ENCODE measurements around the gene GPC6. TPM values are rescaled to one million over a fixed set of nuclear protein-coding genes. Genes with fewer than 3 reads are reported as not detected.

Gene GPC6
- total RNA-seq, 2 experiments from 2014 or later: not detected

GRCh38 chr13:93425411-93425810, 198.8 kb downstream of the GPC6 start:
- H4K20me1 ChIP-seq (ENCODE audit: insufficient read depth, low read length): no peaks in the 10 kb centered on the region
- H2AFZ ChIP-seq (ENCODE audit: low read length): no peak overlapping the region
- no peaks in the 10 kb centered on the region for H3K36me3 ChIP-seq (ENCODE audit: insufficient read depth, low read length)
- H3K4me1 ChIP-seq (ENCODE audit: insufficient read depth, low read length, poor library complexity, severe bottlenecking): no peaks in the 10 kb centered on the region
- POLR2A ChIA-PET: no interaction called here
- H3K4me2 ChIP-seq (ENCODE audit: low read length): no peak overlapping the region
- no peak overlapping the region for H3K27ac ChIP-seq (ENCODE audit: low read depth, low read length, poor library complexity, severe bottlenecking)
- no peaks in the 10 kb centered on the region for H3K79me2 ChIP-seq (ENCODE audit: insufficient read depth, low read depth, low read length)
- TF ChIP-seq CTCF (conservative IDR thresholded peaks at IDR 0.05; ENCODE audit: low read length) (no peak), EZH2phosphoT487 (IDR thresholded peaks at IDR 0.05; ENCODE audit: borderline replicate concordance, low read depth, low read length) (no peak)
- no peaks in the 10 kb centered on the region for H3K9me2 ChIP-seq (ENCODE audit: insufficient read depth, low read length)
- H3K9me3 ChIP-seq (ENCODE audit: low read length): no peaks in the 10 kb centered on the region
- intact Hi-C loops (cut with micrococcal nuclease; ENCODE audit: unreplicated experiment): no loop called here
- no peak overlapping the region for H3K4me3 ChIP-seq (ENCODE audit: low read depth, low read length, poor library complexity, severe bottlenecking)
- BruUV-seq (replicated peaks): no TSS peak
- CTCF ChIA-PET (ENCODE audit: unreplicated experiment): no interaction called here
- no peak for DNase-seq (ENCODE audit: low spot score)

- intact Hi-C loops (cut with micrococcal nuclease; ENCODE audit: unreplicated experiment): no loop called here
- POLR2A ChIA-PET: no interaction called here
- no peaks in the 10 kb centered on the region for H4K20me1 ChIP-seq (ENCODE audit: insufficient read depth, low read length)
These were observed 203.8 kb downstream of the GPC6 start for GRCh38 chr13:93430381-93430780.

GRCh38 chr13:93435651-93436050, 209.0 kb downstream of the GPC6 start:
- H2AFZ ChIP-seq (ENCODE audit: low read length): no peak overlapping the region
- H3K36me3 ChIP-seq (ENCODE audit: insufficient read depth, low read length): no peaks in the 10 kb centered on the region
- no peak overlapping the region for H3K27ac ChIP-seq (ENCODE audit: low read depth, low read length, poor library complexity, severe bottlenecking)
- TF ChIP-seq EZH2phosphoT487 (IDR thresholded peaks at IDR 0.05; ENCODE audit: borderline replicate concordance, low read depth, low read length) (no peak), CTCF (conservative IDR thresholded peaks at IDR 0.05; ENCODE audit: low read length) (no peak)
- BruUV-seq (replicated peaks): no TSS peak
- H3K9me3 ChIP-seq (ENCODE audit: low read length): no peaks in the 10 kb centered on the region
- H3K4me2 ChIP-seq (ENCODE audit: low read length): no peak overlapping the region
- H3K9me2 ChIP-seq (ENCODE audit: insufficient read depth, low read length): no peaks in the 10 kb centered on the region
- H3K79me2 ChIP-seq (ENCODE audit: insufficient read depth, low read depth, low read length): no peaks in the 10 kb centered on the region
- intact Hi-C loops (cut with micrococcal nuclease; ENCODE audit: unreplicated experiment): no loop called here
- POLR2A ChIA-PET: no interaction called here
- no peaks in the 10 kb centered on the region for H4K20me1 ChIP-seq (ENCODE audit: insufficient read depth, low read length)
- no peaks in the 10 kb centered on the region for H3K4me1 ChIP-seq (ENCODE audit: insufficient read depth, low read length, poor library complexity, severe bottlenecking)
- DNase-seq (ENCODE audit: low spot score): no peak
- CTCF ChIA-PET (ENCODE audit: unreplicated experiment): no interaction called here
- H3K4me3 ChIP-seq (ENCODE audit: low read depth, low read length, poor library complexity, severe bottlenecking): no peak overlapping the region

More at GRCh38 chr13:93430381-93430780, 203.8 kb downstream of the GPC6 start:
- no peaks in the 10 kb centered on the region for H3K36me3 ChIP-seq (ENCODE audit: insufficient read depth, low read length)
- H3K4me3 ChIP-seq (ENCODE audit: low read depth, low read length, poor library complexity, severe bottlenecking): no peak overlapping the region
- BruUV-seq (replicated peaks): no TSS peak
- H3K9me2 ChIP-seq (ENCODE audit: insufficient read depth, low read length): no peaks in the 10 kb centered on the region
- H3K27ac ChIP-seq (ENCODE audit: low read depth, low read length, poor library complexity, severe bottlenecking): no peak overlapping the region
- no peaks in the 10 kb centered on the region for H3K9me3 ChIP-seq (ENCODE audit: low read length)
- no peak for DNase-seq (ENCODE audit: low spot score)
- TF ChIP-seq CTCF (conservative IDR thresholded peaks at IDR 0.05; ENCODE audit: low read length): no peak
- no peak for TF ChIP-seq EZH2phosphoT487 (IDR thresholded peaks at IDR 0.05; ENCODE audit: borderline replicate concordance, low read depth, low read length)
- H3K4me1 ChIP-seq (ENCODE audit: insufficient read depth, low read length, poor library complexity, severe bottlenecking): no peaks in the 10 kb centered on the region
- H3K4me2 ChIP-seq (ENCODE audit: low read length): no peak overlapping the region
- H3K79me2 ChIP-seq (ENCODE audit: insufficient read depth, low read depth, low read length): no peaks in the 10 kb centered on the region
- H2AFZ ChIP-seq (ENCODE audit: low read length): no peak overlapping the region
- CTCF ChIA-PET (ENCODE audit: unreplicated experiment): no interaction called here

Data from OCI-LY7 (cell line).